Panc1 (cell line): ENCODE measurements around the gene OLAH. TPM values are rescaled to one million over a fixed set of nuclear protein-coding genes. Genes with fewer than 3 reads are reported as not detected.

ENCODE experiments used
- ATAC-seq: fragments of 200-7000 bp; cut with Tn5 transposase; 2 replicates; pipeline ENCODE4 v1.9.1; 2020; ENCODE audit warnings: mild to moderate bottlenecking, moderate library complexity
- BruUV-seq: library from RNA; stranded (reverse); fragments of 400-500 nt; replicated peaks from 2 replicates; lab custom pipeline; 2021; lab: Mats Ljungman, UMichigan
- CTCF ChIA-PET: fragments of 300-600 bp; sonication (Branson Sonifier 250); formaldehyde crosslinking; loops from one replicate; lab custom pipeline; 2022; ENCODE audit warnings: antibody characterized with exemption; lab: Charles Lee
- POLR2A ChIA-PET: fragments of 300-600 bp; sonication (Branson Sonifier 250); formaldehyde crosslinking; loops from one replicate; lab custom pipeline; 2022; ENCODE audit warnings: antibody characterized with exemption; lab: Charles Lee
- DNase-seq: peaks from one replicate; pipeline ENCODE4 v3.0.0-alpha.2; 2010; ENCODE audit warnings: low read depth, low spot score
- H3K27ac ChIP-seq: 2 replicates; pipeline ENCODE4 v1.5.1; 2011; ENCODE audit warnings: mild to moderate bottlenecking, low read length, inconsistent platforms
- H3K27me3 ChIP-seq: fragments of 200-500 bp; sonication (Bioruptor generic); 2 replicates; pipeline ENCODE4 v1.6.0; 2014; ENCODE audit warnings: low read length, inconsistent platforms; ENCODE audit not compliant: control insufficient read depth, insufficient read depth
- H3K36me3 ChIP-seq: fragments of 200-500 bp; sonication (Bioruptor generic); 2 replicates; pipeline ENCODE4 v1.5.1; 2014; ENCODE audit warnings: inconsistent platforms, mild to moderate bottlenecking, low read length, moderate library complexity; ENCODE audit not compliant: control insufficient read depth, insufficient read depth
- H3K4me1 ChIP-seq: 2 replicates; pipeline ENCODE4 v1.5.1; 2011; ENCODE audit warnings: inconsistent platforms, mild to moderate bottlenecking, low read length, moderate library complexity; ENCODE audit not compliant: control insufficient read depth, insufficient read depth
- H3K4me3 ChIP-seq, 2 experiments: 2 replicates each; pipeline ENCODE4 v1.5.1; 2011 to 2012; ENCODE audit warnings: low read depth in 2 of 2, low read length in 2 of 2, mild to moderate bottlenecking in 2 of 2, inconsistent platforms in 1 of 2, moderate library complexity in 1 of 2
- H3K9me3 ChIP-seq: fragments of 200-500 bp; sonication (Bioruptor generic); 2 replicates; pipeline ENCODE4 v1.5.1; 2014; ENCODE audit warnings: low read depth, mild to moderate bottlenecking, inconsistent platforms, low read length, moderate library complexity; ENCODE audit not compliant: control insufficient read depth, insufficient read depth
- CTCF ChIP-seq: fragments of 450-650 bp; IDR thresholded peaks from 2 replicates; pipeline ENCODE4 v1.5.1; 2017; ENCODE audit warnings: mild to moderate bottlenecking
- POLR2AphosphoS5 ChIP-seq: IDR thresholded peaks from 2 replicates; pipeline ENCODE4 v1.6.1; 2012; ENCODE audit warnings: mild to moderate bottlenecking, low read depth, low read length, moderate library complexity
- SIN3A ChIP-seq: IDR thresholded peaks from 2 replicates; pipeline ENCODE4 v1.6.1; 2012; ENCODE audit warnings: low read depth, mild to moderate bottlenecking, low read length, moderate library complexity, borderline replicate concordance; ENCODE audit not compliant: insufficient read depth
- TCF7L2 ChIP-seq: IDR thresholded peaks from 2 replicates; pipeline ENCODE4 v1.6.1; 2011; ENCODE audit warnings: mild to moderate bottlenecking, low read depth, low read length, inconsistent platforms
- in situ Hi-C: cut with HindIII; loops from 2 replicates; pipeline ENCODE4 v1.10.0; 2016; ENCODE audit warnings: low sequenced_read_pairs, low pct_unique_long_range_greater_than_20kb
- intact Hi-C: fragments of 100-400 bp; cut with micrococcal nuclease; formaldehyde crosslinking; loops from one replicate; pipeline ENCODE4 v1.10.0; 2022; ENCODE audit not compliant: unreplicated experiment
- total RNA-seq: library from RNA; stranded (reverse); gene quantifications from one replicate; pipeline ENCODE4 v1.2.1, GENCODE V29; 2021; ENCODE audit not compliant: unreplicated experiment
- TF ChIP-seq, protein P1 (sequence below), 2 experiments: IDR thresholded peaks; 2 replicates each; pipeline ENCODE4 v1.6.1; 2011 to 2012; ENCODE audit warnings: low read depth in 2 of 2, control low read depth in 1 of 2, low read length in 1 of 2, mild to moderate bottlenecking in 1 of 2, moderate library complexity in 1 of 2; ENCODE audit not compliant: insufficient read depth in 1 of 2

Gene OLAH
- total RNA-seq, 1 experiment from 2014 or later: not detected

GRCh38 chr10:15072358-15072757 lies 28.6 kb downstream of the OLAH start:
- ATAC-seq: no peak
- Histone ChIP-seq H3K4me3 (no peak overlapping the region), H3K9me3 (0 out of 2 replicates have a peak, but pooled peaks cover 3% of the 10 kb centered on the region), H3K27ac (no peak overlapping the region), H3K36me3 (no peaks in the 10 kb centered on the region), H3K27me3 (no peaks in the 10 kb centered on the region), H3K4me1 (no peaks in the 10 kb centered on the region)
- TF ChIP-seq POLR2AphosphoS5 (no peak), CTCF (no peak), SIN3A (no peak), TCF7L2 (no peak)
- TF ChIP-seq, protein P1, sequence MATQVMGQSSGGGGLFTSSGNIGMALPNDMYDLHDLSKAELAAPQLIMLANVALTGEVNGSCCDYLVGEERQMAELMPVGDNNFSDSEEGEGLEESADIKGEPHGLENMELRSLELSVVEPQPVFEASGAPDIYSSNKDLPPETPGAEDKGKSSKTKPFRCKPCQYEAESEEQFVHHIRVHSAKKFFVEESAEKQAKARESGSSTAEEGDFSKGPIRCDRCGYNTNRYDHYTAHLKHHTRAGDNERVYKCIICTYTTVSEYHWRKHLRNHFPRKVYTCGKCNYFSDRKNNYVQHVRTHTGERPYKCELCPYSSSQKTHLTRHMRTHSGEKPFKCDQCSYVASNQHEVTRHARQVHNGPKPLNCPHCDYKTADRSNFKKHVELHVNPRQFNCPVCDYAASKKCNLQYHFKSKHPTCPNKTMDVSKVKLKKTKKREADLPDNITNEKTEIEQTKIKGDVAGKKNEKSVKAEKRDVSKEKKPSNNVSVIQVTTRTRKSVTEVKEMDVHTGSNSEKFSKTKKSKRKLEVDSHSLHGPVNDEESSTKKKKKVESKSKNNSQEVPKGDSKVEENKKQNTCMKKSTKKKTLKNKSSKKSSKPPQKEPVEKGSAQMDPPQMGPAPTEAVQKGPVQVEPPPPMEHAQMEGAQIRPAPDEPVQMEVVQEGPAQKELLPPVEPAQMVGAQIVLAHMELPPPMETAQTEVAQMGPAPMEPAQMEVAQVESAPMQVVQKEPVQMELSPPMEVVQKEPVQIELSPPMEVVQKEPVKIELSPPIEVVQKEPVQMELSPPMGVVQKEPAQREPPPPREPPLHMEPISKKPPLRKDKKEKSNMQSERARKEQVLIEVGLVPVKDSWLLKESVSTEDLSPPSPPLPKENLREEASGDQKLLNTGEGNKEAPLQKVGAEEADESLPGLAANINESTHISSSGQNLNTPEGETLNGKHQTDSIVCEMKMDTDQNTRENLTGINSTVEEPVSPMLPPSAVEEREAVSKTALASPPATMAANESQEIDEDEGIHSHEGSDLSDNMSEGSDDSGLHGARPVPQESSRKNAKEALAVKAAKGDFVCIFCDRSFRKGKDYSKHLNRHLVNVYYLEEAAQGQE (IDR thresholded peaks at IDR 0.05; ENCODE audit: insufficient read depth in 1 of 2, low read depth in 2 of 2, low read length in 1 of 2): no peak
- ChIA-PET POLR2A (no interaction called here), CTCF (no interaction called here)
- in situ Hi-C loops (no loop called here), intact Hi-C loops (no loop called here)
- BruUV-seq: no TSS peak
- no peak for DNase-seq

GRCh38 chr10:15075421-15075820 lies 31.7 kb downstream of the OLAH start:
- Histone ChIP-seq H3K27ac (no peak overlapping the region), H3K4me1 (no peaks in the 10 kb centered on the region), H3K9me3 (0 out of 2 replicates have a peak, but pooled peaks cover 3% of the 10 kb centered on the region), H3K36me3 (no peaks in the 10 kb centered on the region), H3K27me3 (no peaks in the 10 kb centered on the region), H3K4me3 (no peak overlapping the region)
- intact Hi-C loops: no loop called here
- ChIA-PET CTCF (no interaction called here), POLR2A (no interaction called here)
- no peak for DNase-seq
- TF ChIP-seq, protein P1 (IDR thresholded peaks at IDR 0.05; ENCODE audit: insufficient read depth in 1 of 2, low read depth in 2 of 2, low read length in 1 of 2): no peak
- ATAC-seq: no peak
- BruUV-seq: no TSS peak
- in situ Hi-C loops: no loop called here
